ENCODE results near the gene SDK1.

- no peak for TF ChIP-seq CTCF (conservative IDR thresholded peaks at IDR 0.05)
- TF ChIP-seq ZFX (IDR thresholded peaks at IDR 0.05) = no peak
These were observed 239.6 kb downstream of the SDK1 start for GRCh38 chr7:3540456-3541220.
